GM19238 (cell line): ENCODE measurements around the gene POLR1F.

Experiments used
- DNase-seq: peaks from one replicate; pipeline ENCODE4 v3.0.0; 2011; ENCODE audit warnings: low spot score; ENCODE audit not compliant: insufficient read length

POLR1F gene

DNA sequence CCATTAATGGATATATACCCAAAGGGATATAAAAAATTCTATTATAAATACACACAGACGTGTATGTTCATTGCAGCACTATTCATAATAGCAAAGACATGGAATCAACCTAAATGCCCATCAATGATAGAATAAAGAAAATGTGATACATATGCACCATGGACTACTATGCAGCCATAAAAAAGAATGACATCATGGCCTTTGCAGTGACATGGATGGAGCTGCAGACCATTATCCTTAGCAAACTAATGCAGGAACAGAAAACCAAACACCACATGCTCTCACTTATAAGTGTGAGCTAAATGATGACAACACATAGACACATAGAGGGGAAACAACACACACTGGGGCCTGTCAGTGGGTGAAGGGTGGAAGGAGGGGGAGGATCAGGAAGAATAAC, 33.0 kb downstream of the POLR1F start:
- no peak for DNase-seq

DNA sequence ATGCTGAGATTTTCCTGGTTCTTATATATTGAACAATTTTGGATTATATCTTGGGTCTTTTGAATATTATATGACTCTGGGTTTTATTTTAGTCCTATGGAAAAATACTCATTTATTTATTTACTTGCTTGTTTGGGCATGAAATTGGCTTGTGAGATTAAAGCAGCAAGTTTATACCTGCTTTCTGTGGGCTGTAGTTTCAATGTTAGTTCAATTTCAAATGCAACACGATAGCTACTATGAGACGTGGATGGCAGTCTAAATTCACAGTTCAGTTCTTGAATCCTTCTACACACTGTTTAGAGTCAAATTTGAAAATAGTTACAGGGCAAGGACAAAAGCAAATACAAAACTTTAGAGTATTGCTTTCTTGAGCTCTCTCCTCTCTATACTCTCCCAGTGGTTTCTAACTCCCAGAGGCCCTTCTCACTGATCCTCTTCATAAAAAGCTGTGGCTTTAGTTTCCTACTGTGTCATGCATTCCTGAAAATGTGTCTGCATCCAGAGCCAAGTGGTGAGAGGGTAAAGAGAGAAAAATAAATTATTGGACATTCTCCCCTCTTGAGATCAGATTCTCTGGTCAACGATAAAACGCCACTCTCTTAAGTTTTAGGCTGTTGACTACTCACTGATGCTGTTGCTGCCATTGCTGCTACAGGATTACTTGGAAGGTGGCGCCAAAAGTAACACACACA, 34.4 kb downstream of the POLR1F start:
- DNase-seq: no peak

DNA sequence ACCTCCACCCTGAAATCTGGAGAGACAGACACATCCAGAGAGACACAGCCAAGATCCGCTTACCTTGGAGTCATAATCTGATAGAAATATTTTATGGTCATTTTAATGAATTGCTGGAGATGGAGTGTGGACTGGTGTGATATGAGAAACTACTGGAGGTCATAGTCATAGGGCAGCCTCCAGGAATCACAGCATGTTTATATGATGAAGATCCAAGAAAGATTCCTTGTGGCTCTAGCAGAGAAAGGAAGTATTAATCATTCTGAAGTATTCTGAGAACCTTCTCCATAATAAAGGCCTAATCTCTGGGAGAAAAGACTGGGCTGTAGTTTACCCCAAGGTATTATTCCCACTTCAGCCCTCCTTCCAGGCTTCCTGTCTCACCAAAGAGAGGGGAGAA, 38.0 kb downstream of the POLR1F start:
- DNase-seq: no peak

DNA sequence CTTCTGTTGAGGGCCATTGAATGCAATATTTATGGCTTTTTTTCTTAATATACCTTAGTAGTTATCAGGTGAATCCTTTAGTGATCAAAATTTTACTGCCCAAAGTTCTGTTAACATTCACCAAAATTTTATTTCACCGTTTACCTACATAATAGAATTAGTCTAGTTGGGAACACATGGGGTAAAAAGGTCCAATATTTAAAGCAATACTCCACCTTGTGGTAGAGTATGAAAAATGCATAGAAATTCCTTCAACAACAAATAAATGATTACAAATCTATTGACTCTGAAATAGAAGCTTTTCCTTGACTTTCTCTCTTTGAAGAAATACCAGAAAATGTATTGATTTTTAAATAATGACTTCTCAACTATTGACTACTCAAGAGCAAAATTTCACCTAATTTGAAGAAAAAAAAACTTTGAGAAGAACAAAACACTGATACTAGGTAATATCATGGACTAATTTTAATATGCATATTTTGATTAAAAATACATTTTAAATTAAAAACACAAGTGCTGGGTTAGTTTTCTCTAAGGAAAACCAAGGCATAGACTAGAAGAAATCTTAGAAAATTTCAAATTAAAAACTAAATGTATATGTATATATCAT, 43.3 kb downstream of the POLR1F start:
- DNase-seq: no peak

DNA sequence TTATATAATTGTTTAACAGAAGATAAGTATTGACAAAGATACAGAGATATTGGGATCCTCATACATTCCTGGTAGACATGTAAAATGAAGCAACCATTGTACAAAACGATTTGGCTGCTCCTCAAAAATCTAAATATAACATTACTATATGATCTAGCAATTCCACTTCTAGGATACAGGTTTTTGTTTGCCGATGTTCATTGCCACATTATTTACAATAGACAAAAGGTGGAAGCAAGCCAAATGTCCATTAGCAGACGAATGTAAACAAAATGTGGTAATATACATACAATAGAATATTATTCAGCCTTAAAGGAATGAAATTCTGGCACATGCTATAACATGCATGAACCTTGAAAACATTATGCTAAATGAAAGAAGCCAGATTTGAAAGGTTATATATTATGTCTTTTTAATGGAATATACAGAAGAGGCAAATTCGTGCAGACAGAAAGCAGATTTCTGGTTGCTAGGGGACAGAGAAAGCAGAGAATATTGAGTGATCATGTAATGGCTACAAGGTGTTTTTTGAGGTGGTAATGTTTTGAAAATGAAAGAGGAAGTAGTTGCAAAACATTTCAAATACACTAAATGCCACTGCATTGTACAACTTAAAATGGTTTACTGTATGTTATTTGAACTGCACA, 44.9 kb downstream of the POLR1F start:
- peak; percentile 3 for DNase-seq

DNA sequence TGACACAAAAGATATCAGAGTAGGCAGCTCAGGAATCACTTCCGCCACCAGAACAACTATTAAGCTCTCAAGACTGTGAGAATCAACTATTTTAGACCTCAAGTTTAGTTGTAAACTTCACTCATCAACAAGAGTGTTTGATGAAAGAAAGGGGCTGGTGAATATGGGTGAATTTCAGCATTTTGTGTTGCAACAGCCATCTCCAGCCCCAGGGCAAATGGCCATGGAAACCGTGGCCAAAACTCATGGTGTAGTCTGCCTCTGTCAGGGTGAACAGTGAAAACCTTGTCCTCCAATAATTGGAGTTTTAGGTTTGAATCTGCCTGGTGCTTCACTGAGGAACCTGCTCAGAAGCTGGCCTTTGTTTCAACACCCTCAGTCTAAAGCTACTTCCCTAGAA, 60.0 kb downstream of the POLR1F start:
- no peak for DNase-seq
